NCI-H2081 treated with DMSO at 0.1 percent for 48 hours (cell line): ENCODE data around the gene ARF1.

Experiments used
- DNase-seq: peaks from one replicate; lab custom pipeline; 2025; lab: John Stamatoyannopoulos, UW

The ARF1 gene

GRCh38 chr1:228123505-228123904, 41.0 kb downstream of the ARF1 start:
- no peak for DNase-seq

- DNase-seq = no peak
Observed at GRCh38 chr1:228125185-228125584, 42.7 kb downstream of the ARF1 start.

GRCh38 chr1:228131766-228132165, 49.3 kb downstream of the ARF1 start:
- no peak for DNase-seq

GRCh38 chr1:228134591-228134990, 52.1 kb downstream of the ARF1 start:
- DNase-seq = no peak

GRCh38 chr1:228136901-228137300, 54.4 kb downstream of the ARF1 start:
- no peak for DNase-seq

- no peak for DNase-seq
Observed at GRCh38 chr1:228139406-228139930, 57.0 kb downstream of the ARF1 start.

- peak; percentile 95 for DNase-seq
Observed at GRCh38 chr1:228139931-228140723, 57.6 kb downstream of the ARF1 start, which contains the start of gene GUK1. TSS of gene GUK1 (plus strand) at chr1:228140279. CDS start at chr1:228140303, 24 bp downstream.

- no peak for DNase-seq
Observed at GRCh38 chr1:228140724-228141225, 58.3 kb downstream of the ARF1 start.

- DNase-seq = no peak
Observed at GRCh38 chr1:228141226-228142044, 58.9 kb downstream of the ARF1 start.

GRCh38 chr1:228142155-228142691, 59.7 kb downstream of the ARF1 start:
- DNase-seq = no peak

GRCh38 chr1:228142701-228143136, 60.2 kb downstream of the ARF1 start:
- DNase-seq = no peak

- no peak for DNase-seq
Observed at GRCh38 chr1:228143480-228144192, 61.1 kb downstream of the ARF1 start.

- no peak for DNase-seq
Observed at GRCh38 chr1:228144193-228144992, 61.9 kb downstream of the ARF1 start.

GRCh38 chr1:228144993-228145343, 62.5 kb downstream of the ARF1 start:
- no peak for DNase-seq

GRCh38 chr1:228145463-228146416, 63.2 kb downstream of the ARF1 start:
- no peak for DNase-seq

GRCh38 chr1:228146417-228147150, 64.1 kb downstream of the ARF1 start:
- DNase-seq = no peak

- DNase-seq = no peak
Observed at GRCh38 chr1:228147151-228147693, 64.7 kb downstream of the ARF1 start.

- DNase-seq = no peak
Observed at GRCh38 chr1:228147768-228148167, 65.3 kb downstream of the ARF1 start.
